ENCODE measurements around the gene AJM1. TPM values are rescaled to one million over a fixed set of nuclear protein-coding genes. Genes with fewer than 3 reads are reported as not detected.

Gene AJM1
- polyA plus RNA-seq, 1 donor from 2014 or later, result 1.5 TPM

- TF ChIP-seq REST (IDR thresholded peaks at IDR 0.05; ENCODE audit: borderline replicate concordance) (no peak), POLR2AphosphoS5 (IDR thresholded peaks at IDR 0.05) (no peak), TAF1 (IDR thresholded peaks at IDR 0.05; ENCODE audit: low read depth) (no peak), MXI1 (conservative IDR thresholded peaks at IDR 0.05; ENCODE audit: poor library complexity, severe bottlenecking) (no peak), RAD21 (conservative IDR thresholded peaks at IDR 0.05) (no peak), EZH2 (IDR thresholded peaks at IDR 0.05; ENCODE audit: borderline replicate concordance, insufficient read depth, low read length, poor library complexity, severe bottlenecking) (no peak), CTCF (IDR thresholded peaks at IDR 0.05; ENCODE audit: poor library complexity, severe bottlenecking) (no peak), SMC3 (conservative IDR thresholded peaks at IDR 0.05; ENCODE audit: poor library complexity) (no peak), EP300 (conservative IDR thresholded peaks at IDR 0.05; ENCODE audit: poor library complexity, severe bottlenecking) (no peak)
- Histone ChIP-seq H3K4me2 (ENCODE audit: low read length) (no peak overlapping the region), H3K27me3 (ENCODE audit: insufficient read depth, low read depth, low read length) (no peaks in the 10 kb centered on the region), H3K9me3 (ENCODE audit: low read length) (no peaks in the 10 kb centered on the region), H3F3A (ENCODE audit: insufficient read depth, low read length, poor library complexity, severe bottlenecking) (no peaks in the 10 kb centered on the region), H3K4me3 (ENCODE audit: low read length) (no peak overlapping the region), H4K20me1 (ENCODE audit: insufficient read depth) (no peaks in the 10 kb centered on the region), H3K9me2 (ENCODE audit: insufficient read depth, low read length) (no peaks in the 10 kb centered on the region), H2AFZ (ENCODE audit: low read depth, low read length) (no peak overlapping the region), H3K9ac (ENCODE audit: low read length) (no peak overlapping the region), H3K27ac (ENCODE audit: low read length) (no peak overlapping the region), H3K79me2 (replicated peaks; ENCODE audit: insufficient read depth, low read length) (no peaks in the 10 kb centered on the region), H3K36me3 (ENCODE audit: insufficient read depth, low read length) (no peaks in the 10 kb centered on the region)
Measured at GRCh38 chr9:136857166-136857565, 14.9 kb downstream of the AJM1 start.

- H3K79me2 ChIP-seq (replicated peaks; ENCODE audit: insufficient read depth, low read length), result no peaks in the 10 kb centered on the region
- no peak overlapping the region for H3K4me2 ChIP-seq (ENCODE audit: low read length)
- no peaks in the 10 kb centered on the region for H3F3A ChIP-seq (ENCODE audit: insufficient read depth, low read length, poor library complexity, severe bottlenecking)
- H3K27me3 ChIP-seq (ENCODE audit: insufficient read depth, low read depth, low read length), result no peaks in the 10 kb centered on the region
- TF ChIP-seq RAD21 (conservative IDR thresholded peaks at IDR 0.05), result no peak
- TF ChIP-seq EP300 (conservative IDR thresholded peaks at IDR 0.05; ENCODE audit: poor library complexity, severe bottlenecking), result no peak
- no peak for TF ChIP-seq REST (IDR thresholded peaks at IDR 0.05; ENCODE audit: borderline replicate concordance)
- TF ChIP-seq SMC3 (conservative IDR thresholded peaks at IDR 0.05; ENCODE audit: poor library complexity), result no peak
- no peak for TF ChIP-seq CTCF (IDR thresholded peaks at IDR 0.05; ENCODE audit: poor library complexity, severe bottlenecking)
- no peak for TF ChIP-seq EZH2 (IDR thresholded peaks at IDR 0.05; ENCODE audit: borderline replicate concordance, insufficient read depth, low read length, poor library complexity, severe bottlenecking)
- TF ChIP-seq TAF1 (IDR thresholded peaks at IDR 0.05; ENCODE audit: low read depth), result no peak
- H3K9me2 ChIP-seq (ENCODE audit: insufficient read depth, low read length), result no peaks in the 10 kb centered on the region
- no peaks in the 10 kb centered on the region for H3K9me3 ChIP-seq (ENCODE audit: low read length)
- no peaks in the 10 kb centered on the region for H3K36me3 ChIP-seq (ENCODE audit: insufficient read depth, low read length)
- H3K4me3 ChIP-seq (ENCODE audit: low read length), result no peak overlapping the region
- no peaks in the 10 kb centered on the region for H4K20me1 ChIP-seq (ENCODE audit: insufficient read depth)
- H3K27ac ChIP-seq (ENCODE audit: low read length), result no peak overlapping the region
- H2AFZ ChIP-seq (ENCODE audit: low read depth, low read length), result no peak overlapping the region
- no peak overlapping the region for H3K9ac ChIP-seq (ENCODE audit: low read length)
Measured at GRCh38 chr9:136857581-136858412, 15.5 kb downstream of the AJM1 start.
